ENCODE data around the gene NGEF.

DNA sequence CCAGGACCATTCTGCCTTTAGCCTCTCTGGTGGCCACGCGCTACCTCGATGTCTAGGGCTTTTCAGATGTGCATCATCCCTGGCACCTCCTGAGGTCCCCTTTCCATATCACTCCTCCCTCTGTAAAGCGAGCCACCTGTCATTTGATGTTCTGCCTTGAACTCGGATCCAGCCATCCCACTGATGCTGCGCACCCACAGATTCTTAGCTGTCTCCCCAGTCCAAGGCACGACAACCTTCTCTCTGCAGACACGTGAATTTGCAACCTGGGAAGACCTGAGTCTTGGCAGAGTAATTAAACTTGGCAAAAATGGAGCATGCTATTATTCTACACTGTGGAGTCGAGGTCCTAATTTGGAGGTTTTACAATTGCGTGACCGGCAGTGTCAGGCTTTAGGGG is 61.9 kb downstream of the NGEF start:
- TF ChIP-seq, protein P1, sequence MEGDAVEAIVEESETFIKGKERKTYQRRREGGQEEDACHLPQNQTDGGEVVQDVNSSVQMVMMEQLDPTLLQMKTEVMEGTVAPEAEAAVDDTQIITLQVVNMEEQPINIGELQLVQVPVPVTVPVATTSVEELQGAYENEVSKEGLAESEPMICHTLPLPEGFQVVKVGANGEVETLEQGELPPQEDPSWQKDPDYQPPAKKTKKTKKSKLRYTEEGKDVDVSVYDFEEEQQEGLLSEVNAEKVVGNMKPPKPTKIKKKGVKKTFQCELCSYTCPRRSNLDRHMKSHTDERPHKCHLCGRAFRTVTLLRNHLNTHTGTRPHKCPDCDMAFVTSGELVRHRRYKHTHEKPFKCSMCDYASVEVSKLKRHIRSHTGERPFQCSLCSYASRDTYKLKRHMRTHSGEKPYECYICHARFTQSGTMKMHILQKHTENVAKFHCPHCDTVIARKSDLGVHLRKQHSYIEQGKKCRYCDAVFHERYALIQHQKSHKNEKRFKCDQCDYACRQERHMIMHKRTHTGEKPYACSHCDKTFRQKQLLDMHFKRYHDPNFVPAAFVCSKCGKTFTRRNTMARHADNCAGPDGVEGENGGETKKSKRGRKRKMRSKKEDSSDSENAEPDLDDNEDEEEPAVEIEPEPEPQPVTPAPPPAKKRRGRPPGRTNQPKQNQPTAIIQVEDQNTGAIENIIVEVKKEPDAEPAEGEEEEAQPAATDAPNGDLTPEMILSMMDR (IDR thresholded peaks at IDR 0.05): no peak
- TF ChIP-seq EZH2 (IDR thresholded peaks at IDR 0.05): no peak

All from neural progenitor cell (in vitro differentiated cells).